ENCODE results near the gene NATD1. TPM values are rescaled to one million over a fixed set of nuclear protein-coding genes. Genes with fewer than 3 reads are reported as not detected.

The NATD1 gene, protein sequence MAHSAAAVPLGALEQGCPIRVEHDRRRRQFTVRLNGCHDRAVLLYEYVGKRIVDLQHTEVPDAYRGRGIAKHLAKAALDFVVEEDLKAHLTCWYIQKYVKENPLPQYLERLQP
- 10 to 100 TPM; 12.8 to 38.4 (median 19.8) TPM for total RNA-seq
- polyA plus RNA-seq, result 1 to 10 TPM; 8.0 to 8.4 TPM
- long read RNA-seq, donor 1, full-length matches to known transcripts, result 1 of 39 reads
- long read RNA-seq, donor 1, partial matches to known transcripts, result 0 of 39 reads
- long read RNA-seq, donor 1, other reads (novel, unspliced or antisense), result 38 of 39 reads
- long read RNA-seq, donor 2, full-length matches to known transcripts, result 3 of 79 reads
- long read RNA-seq, donor 2, partial matches to known transcripts, result 0 of 79 reads
- long read RNA-seq, donor 2, other reads (novel, unspliced or antisense), result 76 of 79 reads
- long read RNA-seq, donor 3, full-length matches to known transcripts, result 2 of 44 reads
- long read RNA-seq, donor 3, partial matches to known transcripts, result 1 of 44 reads
- long read RNA-seq, donor 3, other reads (novel, unspliced or antisense), result 41 of 44 reads

DNA sequence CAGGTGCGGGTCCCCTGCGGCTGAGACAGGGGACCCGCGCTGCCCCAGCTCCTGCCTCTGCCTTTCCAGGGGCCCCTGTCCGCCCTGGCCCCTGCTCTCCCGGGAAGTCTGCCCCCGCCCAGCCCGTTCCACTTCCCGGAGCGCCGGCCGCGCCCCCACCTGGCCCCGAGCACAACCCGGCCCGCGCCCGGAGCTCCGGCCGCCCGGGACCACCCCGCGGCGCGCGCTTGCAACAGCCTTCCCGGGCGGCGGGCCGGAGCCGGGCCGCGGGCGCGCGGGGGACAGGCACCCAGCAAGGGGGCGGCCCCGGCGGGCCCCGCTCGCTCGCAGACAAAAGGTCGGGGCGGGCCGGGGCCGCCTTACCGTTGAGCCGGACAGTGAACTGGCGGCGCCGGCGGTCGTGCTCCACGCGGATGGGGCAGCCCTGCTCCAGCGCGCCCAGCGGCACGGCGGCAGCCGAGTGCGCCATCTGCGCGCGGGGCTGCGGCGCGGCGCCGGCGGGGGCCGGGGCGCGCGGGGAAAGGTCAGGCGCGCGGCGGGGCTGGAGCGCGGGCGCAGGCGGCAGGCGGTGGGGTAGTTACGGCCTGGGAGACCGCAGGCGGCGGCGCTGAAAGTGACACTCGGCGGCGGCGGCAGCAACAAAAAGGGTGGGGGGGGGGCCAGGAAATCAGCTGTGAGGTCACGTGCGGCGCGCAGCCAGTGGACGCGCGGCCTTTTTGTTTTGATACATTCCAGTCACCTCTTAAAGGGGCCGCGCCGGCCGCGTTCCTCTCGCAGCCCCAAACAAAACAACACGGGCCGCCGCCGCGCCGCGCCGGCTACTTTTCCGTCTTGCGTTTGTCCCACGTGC, at the start of gene NATD1:
Gene NATD1 (minus strand): TSS at position 615 of the 850 bp plus-strand sequence. CDS start 146 bp downstream, at position 469.
- no peaks in the 10 kb centered on the region for H3K27me3 ChIP-seq
- 0 to 1% (median 0%) methylated on average over 45 to 117 of the region's 117 CpGs for WGBS, 4 donors
- peaks cover 0 to 53% (median 38%) of the 10 kb centered on the region in 12 donors for H3K4me1 ChIP-seq
- H3K9me3 ChIP-seq, result no peaks in the 10 kb centered on the region
- intact Hi-C loops (cut with DNase I), result loop anchor here in 7 of 10 donors (2.0 to 10.0 kb wide), 4 partner anchors 38 to 128 kb away; partner anchors contain the start of genes DHRS7B (in 5 of the 7) and TMEM11 (in 4 of the 7)
- TF ChIP-seq, protein P1, sequence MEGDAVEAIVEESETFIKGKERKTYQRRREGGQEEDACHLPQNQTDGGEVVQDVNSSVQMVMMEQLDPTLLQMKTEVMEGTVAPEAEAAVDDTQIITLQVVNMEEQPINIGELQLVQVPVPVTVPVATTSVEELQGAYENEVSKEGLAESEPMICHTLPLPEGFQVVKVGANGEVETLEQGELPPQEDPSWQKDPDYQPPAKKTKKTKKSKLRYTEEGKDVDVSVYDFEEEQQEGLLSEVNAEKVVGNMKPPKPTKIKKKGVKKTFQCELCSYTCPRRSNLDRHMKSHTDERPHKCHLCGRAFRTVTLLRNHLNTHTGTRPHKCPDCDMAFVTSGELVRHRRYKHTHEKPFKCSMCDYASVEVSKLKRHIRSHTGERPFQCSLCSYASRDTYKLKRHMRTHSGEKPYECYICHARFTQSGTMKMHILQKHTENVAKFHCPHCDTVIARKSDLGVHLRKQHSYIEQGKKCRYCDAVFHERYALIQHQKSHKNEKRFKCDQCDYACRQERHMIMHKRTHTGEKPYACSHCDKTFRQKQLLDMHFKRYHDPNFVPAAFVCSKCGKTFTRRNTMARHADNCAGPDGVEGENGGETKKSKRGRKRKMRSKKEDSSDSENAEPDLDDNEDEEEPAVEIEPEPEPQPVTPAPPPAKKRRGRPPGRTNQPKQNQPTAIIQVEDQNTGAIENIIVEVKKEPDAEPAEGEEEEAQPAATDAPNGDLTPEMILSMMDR (IDR thresholded peaks at IDR 0.05), result no peak
- TF ChIP-seq POLR2A (IDR thresholded peaks at IDR 0.05), result peak in 1 of 2 donors; percentile 50
- DNase-seq (peak; percentile 86 to 94 (median 91)), ATAC-seq (peak; percentile 64 to 89 (median 78))
- no peaks in the 10 kb centered on the region for H3K36me3 ChIP-seq
- H3K4me3 ChIP-seq, result peak within 1 kb of the TSS; percentile 39 to 91 (median 64)
- peak within 1 kb of the TSS; percentile 23 to 87 (median 72) for H3K27ac ChIP-seq

DNA sequence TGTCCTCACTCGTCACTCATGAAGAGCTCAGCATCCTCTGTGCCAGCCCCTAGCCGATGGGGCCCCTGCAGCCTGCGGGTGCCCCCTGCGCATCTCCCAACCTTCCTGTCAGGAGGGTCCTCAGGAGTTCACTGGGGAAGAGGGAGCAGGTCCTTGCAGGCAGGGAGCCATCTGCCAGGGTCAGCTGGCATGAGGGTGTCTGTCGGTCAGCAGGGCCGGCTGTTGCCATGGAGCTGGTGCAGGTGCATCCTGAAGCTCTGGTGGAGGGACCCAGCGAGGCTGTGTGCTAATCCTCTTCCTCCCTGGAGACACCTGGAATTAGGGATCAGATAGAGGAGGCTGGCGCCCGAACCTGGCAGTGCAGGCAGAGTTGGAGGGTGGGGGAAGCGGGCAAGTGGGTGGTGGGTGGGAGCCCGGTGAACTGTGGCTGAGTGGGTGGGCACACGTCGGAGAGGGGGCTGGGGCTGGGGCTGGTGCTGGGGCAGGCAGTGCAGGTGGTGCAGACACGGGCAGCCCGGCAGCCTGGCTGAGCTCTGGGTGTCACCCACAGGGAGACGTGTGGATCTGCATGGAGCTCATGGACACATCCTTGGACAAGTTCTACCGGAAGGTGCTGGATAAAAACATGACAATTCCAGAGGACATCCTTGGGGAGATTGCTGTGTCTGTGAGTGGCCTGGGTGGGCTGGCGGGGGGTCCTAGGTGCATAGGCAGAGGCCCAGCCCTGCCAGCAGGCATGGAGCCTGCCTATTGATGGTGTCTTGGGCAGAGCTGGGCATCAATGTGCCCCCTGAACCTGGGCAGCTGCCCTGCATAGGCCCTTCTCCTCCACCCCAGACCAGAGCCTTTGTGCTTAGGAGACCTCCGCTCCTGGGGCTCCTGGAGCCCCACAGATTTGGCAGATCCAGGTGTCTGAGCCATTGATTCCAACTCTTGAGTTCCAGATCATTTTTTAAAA, 48.7 kb upstream of the NATD1 start:
- Histone ChIP-seq H3K27me3 (no peaks in the 10 kb centered on the region), H3K4me3 (no peak overlapping the region), H3K4me1 (peaks cover 0 to 16% (median 3%) of the 10 kb centered on the region in 12 donors), H3K36me3 (peaks cover 2 to 84% (median 76%) of the 10 kb centered on the region in 9 donors), H3K9me3 (no peaks in the 10 kb centered on the region), H3K27ac (no peak overlapping the region)
- no peak for TF ChIP-seq POLR2A (IDR thresholded peaks at IDR 0.05)
- TF ChIP-seq, protein P1 (IDR thresholded peaks at IDR 0.05), result no peak
- 70 to 76% (median 75%) methylated on average over 19 of the region's 19 CpGs for WGBS, 4 donors
- ATAC-seq, result no peak
- peak in 4 of 5 donors; percentile 20 to 57 (median 23) for DNase-seq
- intact Hi-C loops (cut with DNase I), result no loop called here

DNA sequence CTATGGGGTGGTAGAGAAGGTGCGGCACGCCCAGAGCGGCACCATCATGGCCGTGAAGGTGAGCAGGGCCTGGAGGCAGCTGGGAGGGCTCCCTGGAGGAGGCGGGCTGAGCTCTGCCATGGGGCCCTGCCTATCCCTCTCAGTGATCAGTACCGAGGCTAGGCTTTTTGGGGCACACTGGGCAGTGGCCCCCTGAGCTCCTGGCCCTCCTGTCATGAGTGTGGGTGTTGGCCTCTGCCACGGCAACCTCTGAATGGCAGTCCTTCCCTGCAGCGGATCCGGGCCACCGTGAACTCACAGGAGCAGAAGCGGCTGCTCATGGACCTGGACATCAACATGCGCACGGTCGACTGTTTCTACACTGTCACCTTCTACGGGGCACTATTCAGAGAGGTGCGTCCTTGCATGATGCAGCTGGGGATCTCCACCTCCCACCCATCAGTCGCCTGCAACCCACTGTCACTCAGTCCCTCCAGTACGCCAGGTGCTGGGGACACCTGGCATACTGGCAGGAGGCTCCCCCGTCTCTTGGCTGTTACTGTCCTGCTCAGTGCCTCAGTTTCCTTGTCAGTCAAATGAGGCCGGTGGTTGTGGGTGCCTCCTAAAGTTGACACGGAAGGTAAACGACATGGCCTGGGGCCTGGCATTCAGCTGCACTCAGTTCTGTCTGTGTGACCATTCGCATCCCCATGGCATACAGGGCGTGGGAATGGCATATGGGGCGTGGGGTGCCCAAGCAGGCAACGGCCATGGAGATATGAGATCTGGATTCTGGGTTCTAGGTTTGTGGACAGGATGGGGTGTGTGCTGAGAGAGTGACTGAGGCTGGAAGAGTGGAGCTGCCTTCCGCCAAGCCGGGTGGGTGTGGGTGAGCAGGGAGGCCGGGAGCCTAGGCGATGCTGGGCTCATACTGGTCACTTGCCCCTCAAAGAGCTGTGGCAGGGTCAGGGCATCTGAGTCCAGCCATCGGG, 47.7 kb upstream of the NATD1 start:
- peak in 2 of 5 donors; percentile 27 to 62 for DNase-seq
- no peak overlapping the region for H3K27ac ChIP-seq
- intact Hi-C loops (cut with DNase I), result no loop called here

More for the DNA sequence above, 47.7 kb upstream of the NATD1 start:
- Histone ChIP-seq H3K9me3 (no peaks in the 10 kb centered on the region), H3K27me3 (no peaks in the 10 kb centered on the region), H3K4me3 (no peak overlapping the region), H3K4me1 (peaks cover 0 to 26% (median 10%) of the 10 kb centered on the region in 12 donors), H3K36me3 (peaks cover 2 to 75% (median 67%) of the 10 kb centered on the region in 9 donors)
- TF ChIP-seq POLR2A (IDR thresholded peaks at IDR 0.05), result no peak
- no peak for ATAC-seq
- 67 to 74% (median 72%) methylated on average over 31 of the region's 31 CpGs for WGBS, 4 donors
